ENCODE data around the gene ZEB2.

ZEB2 gene

GRCh38 chr2:144475569-144476275 lies 44.2 kb downstream of the ZEB2 start:
- Histone ChIP-seq H3K4me3 (ENCODE audit: low read depth, low read length) (no peak overlapping the region), H3K27me3 (ENCODE audit: insufficient read depth, low read depth, severe bottlenecking) (no peaks in the 10 kb centered on the region), H3K9me3 (ENCODE audit: severe bottlenecking) (no peaks in the 10 kb centered on the region), H3K27ac (no peak overlapping the region), H3K36me3 (no peaks in the 10 kb centered on the region)
- TF ChIP-seq, protein P1, sequence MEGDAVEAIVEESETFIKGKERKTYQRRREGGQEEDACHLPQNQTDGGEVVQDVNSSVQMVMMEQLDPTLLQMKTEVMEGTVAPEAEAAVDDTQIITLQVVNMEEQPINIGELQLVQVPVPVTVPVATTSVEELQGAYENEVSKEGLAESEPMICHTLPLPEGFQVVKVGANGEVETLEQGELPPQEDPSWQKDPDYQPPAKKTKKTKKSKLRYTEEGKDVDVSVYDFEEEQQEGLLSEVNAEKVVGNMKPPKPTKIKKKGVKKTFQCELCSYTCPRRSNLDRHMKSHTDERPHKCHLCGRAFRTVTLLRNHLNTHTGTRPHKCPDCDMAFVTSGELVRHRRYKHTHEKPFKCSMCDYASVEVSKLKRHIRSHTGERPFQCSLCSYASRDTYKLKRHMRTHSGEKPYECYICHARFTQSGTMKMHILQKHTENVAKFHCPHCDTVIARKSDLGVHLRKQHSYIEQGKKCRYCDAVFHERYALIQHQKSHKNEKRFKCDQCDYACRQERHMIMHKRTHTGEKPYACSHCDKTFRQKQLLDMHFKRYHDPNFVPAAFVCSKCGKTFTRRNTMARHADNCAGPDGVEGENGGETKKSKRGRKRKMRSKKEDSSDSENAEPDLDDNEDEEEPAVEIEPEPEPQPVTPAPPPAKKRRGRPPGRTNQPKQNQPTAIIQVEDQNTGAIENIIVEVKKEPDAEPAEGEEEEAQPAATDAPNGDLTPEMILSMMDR (IDR thresholded peaks at IDR 0.05; ENCODE audit: low read depth, low read length), result no peak
- DNase-seq, result no peak

DNA sequence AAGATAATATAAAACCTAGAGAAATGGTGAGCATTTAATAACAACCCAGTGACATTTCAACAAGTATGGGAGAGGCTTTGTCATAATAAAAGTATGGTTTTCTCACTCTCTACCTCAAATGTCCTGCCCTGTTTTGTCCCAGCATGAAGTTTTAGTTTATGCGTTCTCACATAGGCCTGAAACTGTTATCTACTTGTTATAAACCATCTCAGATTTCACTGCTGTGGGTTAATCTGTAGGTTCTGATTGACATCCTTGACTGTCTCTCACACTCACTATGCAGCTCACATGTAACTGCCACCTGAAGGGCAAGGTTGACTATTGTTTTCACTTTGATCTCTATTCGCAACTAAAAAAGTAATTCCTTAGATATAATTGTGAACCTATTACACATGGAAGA lies 44.9 kb downstream of the ZEB2 start:
- Histone ChIP-seq H3K27me3 (ENCODE audit: insufficient read depth, low read depth, severe bottlenecking) (no peaks in the 10 kb centered on the region), H3K4me3 (ENCODE audit: low read depth, low read length) (no peak overlapping the region), H3K9me3 (ENCODE audit: severe bottlenecking) (no peaks in the 10 kb centered on the region), H3K36me3 (no peaks in the 10 kb centered on the region), H3K27ac (no peak overlapping the region)
- no peak for DNase-seq
- TF ChIP-seq, protein P1 (IDR thresholded peaks at IDR 0.05; ENCODE audit: low read depth, low read length), result no peak

DNA sequence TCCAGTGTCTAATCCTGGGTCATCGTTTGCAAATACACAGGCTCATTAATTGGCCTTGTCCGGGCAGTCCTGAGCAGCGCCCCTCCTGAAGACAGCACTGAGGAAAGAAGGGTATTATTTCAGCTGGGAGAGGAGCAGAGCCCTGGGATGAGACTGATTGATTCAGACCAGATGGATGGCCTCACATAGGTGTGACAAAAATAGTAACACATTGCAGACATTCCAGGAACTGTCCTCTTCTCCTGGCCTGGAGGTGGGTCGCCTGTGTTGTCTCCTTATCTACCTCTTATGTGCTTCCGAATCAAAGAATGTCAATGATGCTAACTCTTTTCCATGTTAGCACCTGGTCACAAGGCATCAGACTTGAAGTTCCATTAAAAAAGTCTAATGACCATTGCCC lies 45.9 kb downstream of the ZEB2 start:
- Histone ChIP-seq H3K27ac (no peak overlapping the region), H3K27me3 (ENCODE audit: insufficient read depth, low read depth, severe bottlenecking) (no peaks in the 10 kb centered on the region), H3K9me3 (ENCODE audit: severe bottlenecking) (no peaks in the 10 kb centered on the region), H3K4me3 (ENCODE audit: low read depth, low read length) (no peak overlapping the region), H3K36me3 (no peaks in the 10 kb centered on the region)
- DNase-seq, result no peak
- TF ChIP-seq, protein P1 (IDR thresholded peaks at IDR 0.05; ENCODE audit: low read depth, low read length), result no peak

- Histone ChIP-seq H3K36me3 (no peaks in the 10 kb centered on the region), H3K27ac (no peak overlapping the region), H3K9me3 (ENCODE audit: severe bottlenecking) (no peaks in the 10 kb centered on the region), H3K27me3 (ENCODE audit: insufficient read depth, low read depth, severe bottlenecking) (no peaks in the 10 kb centered on the region), H3K4me3 (ENCODE audit: low read depth, low read length) (no peak overlapping the region)
- no peak for DNase-seq
- TF ChIP-seq, protein P1 (IDR thresholded peaks at IDR 0.05; ENCODE audit: low read depth, low read length), result no peak
Observed at GRCh38 chr2:144472911-144473310, 47.0 kb downstream of the ZEB2 start.

DNA sequence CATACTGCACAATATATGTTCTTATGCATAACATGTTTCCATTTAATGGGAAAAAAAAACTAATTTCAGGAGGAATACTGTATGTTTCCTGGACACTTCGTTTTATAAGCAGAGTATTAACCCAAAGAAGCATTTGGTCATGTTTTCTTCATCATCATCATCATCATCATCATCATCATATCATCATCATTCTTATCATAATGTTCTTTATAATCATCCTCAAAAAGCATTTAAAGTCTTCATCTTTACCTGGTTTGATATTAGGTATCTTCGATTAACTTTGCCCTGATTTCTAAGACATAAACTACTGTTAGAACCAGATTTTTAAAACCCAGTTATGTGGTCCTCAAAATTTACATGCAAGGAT lies 47.9 kb downstream of the ZEB2 start:
- DNase-seq, result no peak
- Histone ChIP-seq H3K27me3 (ENCODE audit: insufficient read depth, low read depth, severe bottlenecking) (no peaks in the 10 kb centered on the region), H3K9me3 (ENCODE audit: severe bottlenecking) (no peaks in the 10 kb centered on the region), H3K4me3 (ENCODE audit: low read depth, low read length) (no peak overlapping the region), H3K36me3 (no peaks in the 10 kb centered on the region), H3K27ac (no peak overlapping the region)
- TF ChIP-seq, protein P1 (IDR thresholded peaks at IDR 0.05; ENCODE audit: low read depth, low read length), result no peak

All from WERI-Rb-1 (cell line).